ENCODE data around the gene GAGE12J.
"Not testable (repeated sequence)": the region's sequence is repeated elsewhere in the genome, so short reads cannot be mapped to it uniquely, and the experiment has no call there.

GAGE12J gene

GRCh38 chrX:49321737-49322136 lies at the start of gene GAGE12J:
Gene GAGE12J (plus strand): TSS chrX:49322037. CDS start chrX:49323194, 1,157 bp downstream.
- H3K27me3 ChIP-seq (ENCODE audit: control insufficient read depth, insufficient read depth, low read length); H3K4me2 ChIP-seq (ENCODE audit: low read length); H3K9me3 ChIP-seq (ENCODE audit: control insufficient read depth, low read length); H2AFZ ChIP-seq; H3K27ac ChIP-seq; H3K36me3 ChIP-seq (ENCODE audit: control insufficient read depth, insufficient read depth, low read length); H3K9ac ChIP-seq; H3K4me3 ChIP-seq (ENCODE audit: low read depth, low read length); H3K79me2 ChIP-seq; H3K4me1 ChIP-seq: not testable (repeated sequence)

DNA sequence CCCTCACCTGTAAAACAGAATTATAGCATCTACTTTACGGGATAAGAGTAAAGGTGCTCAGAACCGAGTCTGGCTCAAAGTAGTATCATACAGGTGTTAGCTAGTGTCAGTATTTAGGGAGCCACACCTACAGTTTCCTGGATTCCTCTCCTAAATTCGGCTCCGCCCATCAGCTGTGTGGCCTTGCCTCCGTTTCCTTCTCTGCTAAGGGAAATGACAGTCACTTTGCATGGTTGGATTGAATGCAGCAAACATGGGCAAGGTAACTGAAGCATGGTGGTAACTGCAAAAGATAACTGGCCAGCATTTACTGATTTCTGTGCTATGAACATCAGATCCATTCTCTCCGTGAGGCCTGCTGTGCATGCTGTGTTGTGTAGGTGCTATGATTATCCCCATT lies 49.4 kb upstream of the GAGE12J start:
- H3K4me3 ChIP-seq (ENCODE audit: low read depth, low read length), result no peak overlapping the region
- H3K79me2 ChIP-seq, result no peaks in the 10 kb centered on the region
- H3K27ac ChIP-seq, result no peak overlapping the region
- H3K4me1 ChIP-seq, result peaks cover 24% of the 10 kb centered on the region
- TF ChIP-seq CTCF (IDR thresholded peaks at IDR 0.05), result no peak
- peak overlapping the region; percentile 69 for H3K4me2 ChIP-seq (ENCODE audit: low read length)
- no peaks in the 10 kb centered on the region for H3K27me3 ChIP-seq (ENCODE audit: control insufficient read depth, insufficient read depth, low read length)
- no peak overlapping the region for H2AFZ ChIP-seq
- no peaks in the 10 kb centered on the region for H3K9me3 ChIP-seq (ENCODE audit: control insufficient read depth, low read length)
- H3K9ac ChIP-seq, result no peak overlapping the region
- no peaks in the 10 kb centered on the region for H3K36me3 ChIP-seq (ENCODE audit: control insufficient read depth, insufficient read depth, low read length)

DNA sequence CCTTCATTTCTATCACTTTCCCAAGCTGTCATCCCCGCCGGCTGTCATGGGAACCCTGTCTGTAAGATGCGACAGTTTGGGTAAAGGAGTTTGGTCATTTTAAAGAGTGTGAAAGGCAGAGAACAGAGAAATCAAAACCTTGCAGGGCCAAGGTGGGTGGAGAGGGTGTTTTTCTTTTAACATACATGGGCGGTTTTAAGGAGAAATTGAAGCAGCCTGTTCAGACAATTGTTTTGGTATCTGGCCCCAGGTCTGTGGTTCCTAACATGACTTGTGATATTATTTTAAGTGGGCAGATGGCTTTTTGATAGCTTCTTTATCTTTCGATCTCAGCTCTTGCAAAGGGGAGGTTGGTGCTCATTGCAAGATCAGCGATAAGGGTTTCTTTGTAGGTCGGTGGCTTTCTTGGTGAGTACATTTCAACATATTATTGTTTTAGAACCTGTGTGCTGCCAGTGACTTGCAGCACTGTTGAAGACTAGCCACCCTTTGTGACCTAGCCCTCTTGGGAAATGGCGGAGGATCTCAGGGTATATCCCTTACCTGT lies 48.6 kb upstream of the GAGE12J start:
- H3K36me3 ChIP-seq (ENCODE audit: control insufficient read depth, insufficient read depth, low read length), result no peaks in the 10 kb centered on the region
- peak overlapping the region; percentile 35 for H3K4me2 ChIP-seq (ENCODE audit: low read length)
- H3K9me3 ChIP-seq (ENCODE audit: control insufficient read depth, low read length), result no peaks in the 10 kb centered on the region
- H3K27ac ChIP-seq, result peak overlapping the region; percentile 40
- no peak overlapping the region for H3K9ac ChIP-seq
- no peak for TF ChIP-seq CTCF (IDR thresholded peaks at IDR 0.05)
- H3K79me2 ChIP-seq, result no peaks in the 10 kb centered on the region
- no peak overlapping the region for H2AFZ ChIP-seq
- peaks cover 24% of the 10 kb centered on the region for H3K4me1 ChIP-seq
- no peak overlapping the region for H3K4me3 ChIP-seq (ENCODE audit: low read depth, low read length)
- H3K27me3 ChIP-seq (ENCODE audit: control insufficient read depth, insufficient read depth, low read length), result no peaks in the 10 kb centered on the region

DNA sequence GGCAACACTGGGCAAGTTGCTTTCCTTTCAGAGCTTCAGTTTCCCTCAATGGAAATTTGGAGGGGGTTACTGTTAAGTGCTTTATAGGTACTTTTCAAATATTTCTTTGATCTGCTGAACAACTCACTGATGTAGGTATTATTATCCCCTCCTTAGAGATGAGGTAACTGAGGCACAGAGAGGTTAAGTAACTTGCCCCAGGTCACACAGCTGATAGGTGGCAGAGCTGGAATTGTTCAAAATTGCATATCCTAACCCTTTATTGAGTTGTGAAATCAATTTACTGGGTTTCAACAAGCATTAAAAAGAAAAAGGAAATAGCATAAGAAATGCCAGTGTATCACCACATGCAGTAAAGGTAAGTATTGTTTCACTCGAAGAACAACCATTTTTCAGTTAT lies 45.6 kb upstream of the GAGE12J start:
- H3K27me3 ChIP-seq (ENCODE audit: control insufficient read depth, insufficient read depth, low read length), result no peaks in the 10 kb centered on the region
- H3K4me2 ChIP-seq (ENCODE audit: low read length), result no peak overlapping the region
- no peak overlapping the region for H3K4me3 ChIP-seq (ENCODE audit: low read depth, low read length)
- H3K79me2 ChIP-seq, result no peaks in the 10 kb centered on the region
- H2AFZ ChIP-seq, result no peak overlapping the region
- H3K9ac ChIP-seq, result no peak overlapping the region
- TF ChIP-seq CTCF (IDR thresholded peaks at IDR 0.05), result no peak
- H3K27ac ChIP-seq, result no peak overlapping the region
- H3K36me3 ChIP-seq (ENCODE audit: control insufficient read depth, insufficient read depth, low read length), result no peaks in the 10 kb centered on the region
- H3K4me1 ChIP-seq, result peaks cover 18% of the 10 kb centered on the region
- H3K9me3 ChIP-seq (ENCODE audit: control insufficient read depth, low read length), result no peaks in the 10 kb centered on the region

GRCh38 chrX:49276671-49277534 lies 44.9 kb upstream of the GAGE12J start:
- no peaks in the 10 kb centered on the region for H3K79me2 ChIP-seq
- H2AFZ ChIP-seq, result peak overlapping the region; percentile 41
- H3K36me3 ChIP-seq (ENCODE audit: control insufficient read depth, insufficient read depth, low read length), result no peaks in the 10 kb centered on the region
- peaks cover 15% of the 10 kb centered on the region for H3K4me1 ChIP-seq
- no peak overlapping the region for H3K4me2 ChIP-seq (ENCODE audit: low read length)
- peak overlapping the region; percentile 11 for H3K4me3 ChIP-seq (ENCODE audit: low read depth, low read length)
- TF ChIP-seq CTCF (IDR thresholded peaks at IDR 0.05), result no peak
- H3K27me3 ChIP-seq (ENCODE audit: control insufficient read depth, insufficient read depth, low read length), result no peaks in the 10 kb centered on the region
- H3K27ac ChIP-seq, result no peak overlapping the region
- no peaks in the 10 kb centered on the region for H3K9me3 ChIP-seq (ENCODE audit: control insufficient read depth, low read length)
- H3K9ac ChIP-seq, result no peak overlapping the region
